LHCN-M2 (cell line): Measurements from ENCODE around the gene MRPL14. TPM values are rescaled to one million over a fixed set of nuclear protein-coding genes. Genes with fewer than 3 reads are reported as not detected.
"Not testable (repeated sequence)": the region's sequence is repeated elsewhere in the genome, so short reads cannot be mapped to it uniquely, and the experiment has no call there.

Experiments
- DNase-seq: peaks from one replicate; pipeline ENCODE4 v3.0.0-alpha.2; 2012; ENCODE audit warnings: low read depth
- total RNA-seq: library from RNA; depleted of rRNA; stranded (reverse); fragments of >200 nt; gene quantifications from 2 replicates; pipeline ENCODE4 v1.2.3, GENCODE V29; 2014

The MRPL14 gene
- total RNA-seq, 1 experiment from 2014 or later: 72.9 TPM

DNA sequence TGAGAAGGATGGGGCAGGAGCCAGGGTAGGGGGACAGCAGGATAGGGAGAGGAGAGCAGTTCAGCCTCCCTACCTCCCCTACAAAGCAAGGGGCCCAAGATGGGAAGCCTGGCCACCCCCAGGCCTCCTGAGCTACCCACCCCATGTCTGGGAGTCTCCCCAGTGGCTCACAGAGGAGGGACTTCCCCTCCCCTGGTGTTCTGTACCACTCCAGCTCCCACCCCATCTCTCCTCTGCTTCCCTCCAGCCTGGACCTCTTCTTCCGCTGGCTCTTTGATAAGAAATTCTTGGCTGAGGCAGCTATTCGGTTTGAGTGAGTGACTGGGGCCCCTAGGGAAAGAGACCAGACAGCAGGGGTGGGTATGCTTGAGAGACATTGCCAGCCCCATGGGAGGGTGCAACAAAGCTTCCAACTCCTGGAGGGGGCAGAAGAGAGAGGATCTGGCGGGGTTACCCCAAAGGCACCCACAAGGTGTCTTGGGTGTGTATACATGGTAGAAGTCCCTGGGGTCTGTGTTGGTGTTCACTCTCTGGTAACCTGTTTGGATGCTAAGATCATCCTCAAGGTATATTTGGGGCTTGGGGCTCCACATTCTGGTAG is 23.2 kb upstream of the MRPL14 start:
- DNase-seq: no peak

DNA sequence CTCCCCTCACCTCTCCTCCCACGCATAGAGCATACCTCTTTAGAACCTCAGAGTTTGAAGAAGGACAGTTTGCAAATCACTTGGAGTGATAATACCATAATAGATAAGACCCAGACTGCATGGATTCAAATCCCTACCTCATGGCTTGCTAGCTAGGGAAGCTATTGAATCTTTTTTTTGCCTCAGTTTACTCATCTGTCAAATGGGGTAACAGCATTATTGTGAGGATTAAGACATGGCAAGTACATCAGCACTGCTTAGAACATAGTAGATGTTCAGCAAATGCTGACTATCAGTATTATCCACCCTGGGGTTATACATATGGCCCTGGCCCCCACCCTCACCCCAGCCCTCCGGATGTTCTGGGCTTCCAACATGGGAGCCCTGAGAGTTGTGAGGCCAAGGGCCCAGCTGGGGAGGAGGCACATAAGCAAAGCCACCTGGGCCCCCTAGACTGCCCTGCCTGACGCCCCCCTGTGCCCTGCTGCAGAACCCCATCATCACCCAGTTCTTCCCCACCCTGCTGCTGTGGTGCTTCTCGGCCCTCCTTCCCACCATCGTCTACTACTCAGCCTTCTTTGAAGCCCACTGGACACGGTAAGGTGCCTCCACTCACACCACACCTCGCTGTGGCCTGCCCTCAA is 22.2 kb upstream of the MRPL14 start:
- DNase-seq: no peak

DNA sequence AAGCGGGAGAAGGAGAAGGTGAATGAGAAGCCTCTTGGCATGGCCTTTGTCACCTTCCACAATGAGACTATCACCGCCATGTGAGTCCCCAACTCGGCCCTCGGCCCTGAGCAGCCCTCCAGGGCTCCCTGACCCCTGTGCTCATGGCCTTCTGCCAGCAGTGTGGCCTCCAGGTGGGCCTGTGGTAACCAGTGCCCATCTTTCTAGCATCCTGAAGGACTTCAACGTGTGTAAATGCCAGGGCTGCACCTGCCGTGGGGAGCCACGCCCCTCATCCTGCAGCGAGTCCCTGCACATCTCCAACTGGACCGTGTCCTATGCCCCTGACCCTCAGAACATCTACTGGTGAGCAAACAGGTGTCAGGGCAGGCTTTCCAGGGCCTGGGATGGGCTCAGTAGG is 21.1 kb upstream of the MRPL14 start:
- DNase-seq: no peak

DNA sequence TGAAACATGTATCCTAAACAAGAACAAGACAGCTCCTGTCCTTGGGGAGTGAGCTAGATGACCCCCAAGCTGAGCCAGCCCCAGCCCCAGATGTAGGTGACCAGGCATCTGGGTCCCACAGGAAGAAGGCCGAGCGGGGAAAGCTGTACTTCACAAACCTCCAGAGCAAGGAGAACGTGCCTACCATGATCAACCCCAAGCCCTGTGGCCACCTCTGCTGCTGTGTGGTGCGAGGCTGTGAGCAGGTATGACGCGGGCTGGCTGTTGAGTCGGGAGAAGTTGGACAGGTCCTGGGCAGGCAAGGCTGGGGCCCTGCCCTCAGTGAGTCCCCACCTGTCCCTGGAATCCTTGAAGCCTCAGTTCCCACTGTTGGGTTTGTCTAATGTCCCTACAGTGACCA is 20.0 kb upstream of the MRPL14 start:
- no peak for DNase-seq

DNA sequence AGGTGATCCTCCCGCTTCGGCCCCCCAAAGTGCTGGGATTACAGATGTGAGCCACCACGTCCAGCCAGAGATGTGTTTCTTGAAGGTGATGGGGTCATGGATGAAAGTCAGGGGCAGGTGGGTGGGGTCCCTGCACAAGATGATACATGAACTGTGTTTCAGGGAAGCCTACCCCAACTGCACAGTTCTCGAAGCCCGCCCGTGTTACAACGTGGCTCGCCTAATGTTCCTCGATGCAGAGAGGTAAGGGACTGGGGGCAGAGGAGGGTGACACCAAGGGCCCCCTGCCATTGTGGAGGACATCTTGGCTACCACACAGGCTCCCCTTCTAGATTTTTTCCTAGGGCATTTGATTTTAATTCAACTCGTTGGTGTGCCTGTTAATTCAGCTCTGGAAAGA is 19.4 kb upstream of the MRPL14 start:
- DNase-seq: no peak

DNA sequence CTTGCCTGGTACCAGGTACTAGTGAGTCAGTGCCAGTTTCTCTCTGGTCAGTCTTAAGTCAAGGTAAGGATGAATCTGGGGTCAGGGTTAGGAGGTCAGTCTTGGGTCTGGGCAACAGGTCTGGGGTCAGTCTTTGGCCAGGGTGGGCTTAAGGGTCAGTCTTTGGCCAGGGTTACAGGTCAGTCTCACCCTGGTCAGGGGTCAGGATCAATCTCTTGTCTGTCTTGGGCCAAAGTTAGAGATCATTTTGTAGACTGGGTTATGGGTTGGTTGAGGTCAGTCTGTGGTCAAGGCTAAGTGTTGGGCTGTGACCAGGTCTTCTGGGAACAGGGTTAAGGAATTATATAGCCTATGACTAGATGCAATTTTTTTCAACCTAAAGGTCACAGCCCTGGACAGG is 18.6 kb upstream of the MRPL14 start:
- DNase-seq: no peak

DNA sequence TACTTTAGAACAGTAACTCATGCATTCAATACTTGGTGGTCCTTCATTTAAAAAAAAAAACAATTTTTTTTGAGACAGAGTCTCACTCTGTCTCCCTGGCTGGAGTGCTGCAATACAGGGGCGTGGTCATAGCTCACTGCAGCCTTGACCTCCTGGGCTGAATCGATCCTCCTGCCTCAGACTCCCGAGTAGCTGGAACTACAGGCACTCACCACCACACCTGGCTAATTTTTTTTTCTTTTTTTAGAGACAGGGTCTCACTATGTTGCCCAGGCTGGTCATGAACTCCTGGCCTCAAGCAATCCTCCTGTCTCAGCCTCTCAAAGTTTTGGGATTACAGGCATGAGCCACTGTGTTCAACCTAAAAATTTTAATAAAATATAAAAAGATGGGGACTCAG is 17.3 kb upstream of the MRPL14 start:
- not testable (repeated sequence) for DNase-seq

DNA sequence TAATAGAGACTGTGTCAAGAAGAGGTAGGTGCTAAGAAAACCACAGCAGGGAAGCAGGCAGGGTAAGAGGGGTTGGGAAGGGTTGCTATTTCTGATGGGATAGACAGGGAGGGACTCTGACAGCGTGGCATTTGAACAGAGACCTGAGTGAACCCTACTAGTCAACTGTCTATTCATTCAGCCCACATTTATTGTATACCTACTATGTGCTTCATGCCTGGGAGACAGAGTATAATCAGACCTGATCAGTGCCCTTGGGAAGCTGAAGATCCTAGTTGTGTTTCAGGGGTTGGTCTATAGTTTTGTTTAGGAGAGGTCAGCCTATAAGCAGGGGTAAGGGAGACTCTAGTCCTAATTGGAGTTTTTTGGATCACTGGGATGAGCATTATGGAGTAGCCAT is 16.5 kb upstream of the MRPL14 start:
- no peak for DNase-seq

DNA sequence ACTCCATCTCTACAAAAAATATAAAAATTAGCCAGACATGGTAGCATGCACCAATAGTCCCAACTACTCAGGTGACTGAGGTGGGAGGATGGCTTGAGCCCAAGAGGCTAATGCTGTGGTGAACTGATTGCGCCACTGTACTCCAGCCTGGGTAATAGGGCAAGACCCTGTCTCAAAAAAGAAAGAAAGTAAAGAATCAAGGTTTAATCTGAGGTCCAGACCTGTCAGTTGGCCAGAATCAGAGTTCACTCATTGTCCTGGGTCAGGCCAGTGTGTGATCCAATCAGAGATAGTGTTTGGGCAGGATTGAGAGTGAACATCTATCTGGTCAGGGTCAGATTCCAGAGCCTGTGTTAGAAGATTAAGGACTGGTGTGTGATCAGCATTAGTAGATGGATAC is 15.6 kb upstream of the MRPL14 start:
- DNase-seq: no peak

DNA sequence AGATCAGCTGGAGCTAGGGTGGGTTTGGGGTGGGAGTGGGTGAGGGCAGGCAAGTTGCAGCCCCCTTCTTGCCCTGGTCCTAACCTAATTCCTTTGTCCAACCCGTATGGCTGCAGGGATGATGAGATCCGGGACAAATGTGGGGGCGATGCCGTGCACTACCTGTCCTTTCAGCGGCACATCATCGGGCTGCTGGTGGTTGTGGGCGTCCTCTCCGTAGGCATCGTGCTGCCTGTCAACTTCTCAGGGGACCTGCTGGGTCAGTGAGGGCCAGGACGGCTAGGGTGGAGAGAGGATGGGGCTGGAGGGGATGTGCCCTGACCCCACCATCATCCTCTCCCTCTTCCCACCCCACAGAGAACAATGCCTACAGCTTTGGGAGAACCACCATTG is 12.1 kb upstream of the MRPL14 start:
- DNase-seq: no peak

DNA sequence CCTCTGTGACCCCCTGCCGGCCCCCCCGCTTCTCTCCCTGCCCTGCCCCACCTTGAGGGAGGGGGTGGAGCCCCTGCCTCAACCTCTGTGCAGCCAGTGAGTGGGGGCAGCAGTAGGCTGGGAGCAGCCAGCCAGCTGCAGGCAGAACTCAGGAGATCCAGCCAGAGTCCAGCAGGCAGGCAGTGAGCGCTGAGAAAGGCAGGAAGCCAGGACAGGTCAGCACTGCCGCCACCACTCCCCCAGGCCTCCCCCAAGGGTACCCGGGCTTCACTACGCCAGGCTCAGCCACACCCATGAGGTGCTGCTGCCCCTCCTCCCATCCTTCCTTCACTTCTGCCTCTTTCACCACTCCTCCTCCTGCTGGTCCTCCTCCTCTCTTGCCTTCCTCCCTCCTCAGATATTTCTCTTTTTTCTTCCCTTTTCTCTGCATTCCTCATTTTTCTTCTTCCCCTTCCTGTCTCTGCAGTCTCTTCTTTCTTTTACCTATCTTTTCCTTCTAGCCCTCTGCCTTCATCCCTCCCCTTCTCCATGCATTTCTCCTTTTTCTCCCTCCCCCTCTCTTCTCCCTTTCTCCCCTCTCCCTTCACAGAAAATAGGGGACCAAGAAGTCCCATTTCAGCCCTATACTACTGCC is 11.6 kb upstream of the MRPL14 start:
- no peak for DNase-seq

DNA sequence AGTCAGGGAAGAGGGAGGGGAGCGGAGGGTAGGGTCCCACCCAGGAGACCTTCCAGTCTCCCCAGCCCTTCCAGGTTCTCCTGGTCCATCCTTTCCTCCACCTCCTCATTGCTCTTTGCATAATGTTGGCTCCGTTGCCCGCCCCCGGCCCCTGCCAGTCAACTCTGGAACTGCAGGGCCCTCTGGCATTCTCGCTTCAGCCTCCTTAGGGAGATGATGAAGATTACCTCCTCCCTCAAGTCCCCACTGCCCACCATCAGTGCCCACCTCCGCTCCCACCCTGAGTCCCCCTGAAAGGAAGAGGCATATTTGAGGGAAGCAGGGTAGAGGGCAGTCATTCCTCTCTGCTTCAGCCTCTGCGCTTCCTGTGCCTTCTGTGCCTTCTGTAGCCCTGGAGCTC is 8.6 kb upstream of the MRPL14 start:
- DNase-seq: no peak

DNA sequence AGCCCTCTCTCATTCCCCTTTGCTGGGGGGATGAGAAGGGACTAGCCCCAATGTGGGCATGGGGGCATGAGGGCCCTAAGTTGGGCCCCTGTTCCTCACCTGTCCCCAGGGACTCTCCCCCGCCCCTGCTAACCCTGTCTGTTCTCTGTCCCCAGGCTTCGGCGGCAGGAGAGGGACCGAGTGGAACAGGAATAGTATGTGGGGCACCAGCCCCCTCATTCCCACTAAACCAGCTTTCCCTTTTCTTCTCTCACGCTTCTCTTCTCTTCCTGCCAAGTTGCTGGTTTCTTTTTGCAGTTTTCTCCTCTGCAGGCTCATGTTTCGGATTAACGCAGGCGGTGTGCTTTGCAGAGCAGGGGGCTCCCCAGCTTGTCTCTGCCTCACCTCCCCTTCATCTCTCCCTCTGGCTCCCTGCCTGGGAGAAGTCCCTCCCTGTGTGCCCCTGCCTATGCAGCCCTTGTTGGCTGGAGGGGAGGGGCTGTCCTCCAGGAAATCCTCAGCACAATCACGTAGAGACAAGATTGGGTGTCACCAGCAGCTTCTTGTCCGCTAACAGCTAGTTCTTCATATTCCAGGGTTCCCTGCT is 8.0 kb upstream of the MRPL14 start:
- DNase-seq: no peak

DNA sequence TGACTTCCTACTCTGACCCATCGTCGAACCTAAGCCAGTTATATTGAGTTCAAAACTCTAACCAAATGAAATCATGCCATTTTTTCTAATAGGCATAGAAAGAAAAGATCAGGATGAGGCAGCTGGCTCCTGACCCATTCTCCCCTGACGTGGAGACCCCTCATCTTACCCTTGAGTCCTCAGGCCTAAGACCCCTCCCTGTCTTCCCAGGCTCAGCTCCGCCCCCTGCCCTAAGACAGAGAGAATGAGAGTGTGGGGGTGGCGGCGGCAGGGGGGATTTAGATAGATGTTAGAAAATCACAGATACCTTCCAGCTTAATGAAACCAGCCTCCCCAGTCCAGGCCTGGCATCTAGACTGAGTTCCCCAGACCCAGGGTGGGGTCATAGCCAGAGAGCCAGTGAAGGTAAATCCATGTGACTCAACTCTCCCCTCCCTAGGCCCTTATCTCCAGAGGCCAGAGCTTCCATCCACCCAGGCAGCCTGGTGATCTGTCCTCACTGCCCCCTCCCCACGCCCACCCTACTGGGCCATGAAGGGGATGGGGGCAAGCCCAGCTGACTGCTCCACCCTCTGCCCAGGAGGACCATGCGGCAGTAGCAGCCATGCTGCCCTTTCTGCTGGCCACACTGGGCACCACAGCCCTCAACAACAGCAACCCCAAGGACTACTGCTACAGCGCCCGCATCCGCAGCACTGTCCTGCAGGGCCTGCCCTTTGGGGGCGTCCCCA is 6.9 kb upstream of the MRPL14 start:
- no peak for DNase-seq

DNA sequence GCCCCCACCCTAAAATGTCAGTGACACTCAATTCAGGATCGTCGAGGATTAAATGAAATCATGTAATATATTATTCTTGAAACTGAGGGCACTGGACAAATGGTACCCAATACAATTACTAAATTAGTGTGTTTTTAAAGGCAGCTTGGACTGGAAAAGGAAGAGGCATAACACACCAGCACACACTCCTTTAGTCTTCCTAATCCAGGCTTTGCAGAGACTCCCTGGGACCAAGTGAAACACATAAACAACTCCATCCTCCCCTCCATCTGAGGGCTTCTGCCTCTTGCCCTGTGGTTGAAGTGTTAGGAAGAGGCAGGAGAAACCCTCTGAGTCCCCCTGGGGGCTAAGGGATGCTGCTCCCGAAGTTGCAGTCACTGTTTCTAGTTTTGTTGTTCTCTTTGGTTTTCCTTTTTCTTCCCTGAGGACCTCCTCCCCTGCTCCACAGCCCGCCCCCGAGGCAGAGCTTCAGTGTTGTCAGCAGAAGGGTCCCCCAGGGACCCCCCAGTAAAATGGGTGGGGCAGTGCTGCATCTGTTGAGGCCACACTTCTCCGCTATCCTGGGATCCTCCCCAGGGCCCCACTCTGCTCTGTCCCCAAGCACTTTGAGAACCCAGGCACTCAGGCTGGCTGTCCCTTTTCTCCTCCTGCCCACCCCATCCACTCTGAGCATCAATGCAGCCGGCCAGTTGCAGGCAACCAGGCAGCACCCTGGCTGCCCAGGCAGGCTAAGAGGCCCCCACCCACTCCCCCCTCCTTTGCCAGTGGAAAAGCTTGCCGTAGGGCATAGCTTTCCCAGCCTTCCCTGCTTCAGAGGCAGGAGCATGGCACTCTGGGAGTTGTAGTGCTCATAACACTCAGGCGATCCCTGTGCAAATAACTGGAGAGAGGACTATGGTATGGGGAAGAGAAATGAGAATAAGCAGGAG is 6.0 kb upstream of the MRPL14 start:
- DNase-seq: peak; percentile 36

DNA sequence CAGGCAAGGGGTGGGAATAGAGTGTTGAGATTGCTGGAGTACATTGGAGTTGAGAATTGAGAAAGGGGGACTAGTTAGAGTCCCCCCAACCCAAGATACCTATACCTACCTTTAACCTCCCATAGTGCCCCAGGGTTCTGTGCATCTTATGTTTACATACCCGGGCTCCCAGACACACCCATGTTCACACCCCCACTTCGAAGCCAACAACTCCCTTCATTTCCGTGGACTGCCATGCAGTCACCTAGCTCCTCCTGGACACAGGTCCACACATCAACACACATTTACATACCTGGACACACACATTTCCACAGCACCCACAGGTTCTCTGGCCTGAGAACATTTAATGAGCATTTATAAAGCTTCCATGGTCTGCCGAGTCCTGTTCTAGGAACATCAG is 5.2 kb upstream of the MRPL14 start:
- DNase-seq: no peak

DNA sequence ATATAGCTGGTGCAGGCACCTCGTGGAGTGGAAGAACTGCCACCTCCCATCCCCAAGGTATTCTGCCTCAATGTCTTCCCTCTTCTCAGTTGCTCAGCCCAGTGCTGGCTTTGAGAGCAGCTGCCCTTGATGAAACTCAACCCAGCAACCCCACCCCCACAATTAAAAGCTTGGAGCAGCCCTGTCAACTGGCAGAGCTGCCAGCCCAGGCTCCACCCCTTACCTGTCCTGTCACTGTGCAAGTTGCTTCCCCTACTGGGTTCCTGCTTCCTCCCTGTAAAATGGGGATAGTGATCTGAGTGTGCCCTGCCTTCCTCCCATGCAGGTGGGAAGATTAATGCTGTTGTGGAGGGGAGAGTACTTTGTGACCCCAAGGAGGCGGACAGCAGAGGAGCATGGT is 4.6 kb upstream of the MRPL14 start:
- DNase-seq: no peak

DNA sequence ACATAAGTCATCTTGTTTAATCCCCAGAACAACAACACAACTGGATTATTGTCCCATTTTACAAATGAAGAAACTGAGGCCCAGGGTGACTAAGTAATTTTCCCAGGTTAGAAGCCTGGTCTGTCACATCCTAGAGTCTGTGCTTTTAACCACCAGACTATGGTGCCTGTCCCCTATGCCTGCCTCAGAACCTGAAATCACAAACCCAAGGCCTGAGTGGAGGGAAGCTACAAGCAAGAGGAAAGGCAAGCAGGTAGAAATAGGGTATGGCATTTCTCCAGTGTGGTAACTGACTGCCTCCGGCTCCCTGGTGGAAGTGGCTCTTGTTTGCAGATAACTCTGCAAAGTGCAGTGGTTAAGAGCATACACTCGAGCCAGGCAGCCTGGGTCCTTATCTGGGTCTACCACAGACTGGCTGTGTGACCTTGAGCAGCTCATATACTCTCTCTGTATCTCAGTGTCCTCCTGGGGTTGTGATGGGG is 2.6 kb upstream of the MRPL14 start:
- DNase-seq: no peak

DNA sequence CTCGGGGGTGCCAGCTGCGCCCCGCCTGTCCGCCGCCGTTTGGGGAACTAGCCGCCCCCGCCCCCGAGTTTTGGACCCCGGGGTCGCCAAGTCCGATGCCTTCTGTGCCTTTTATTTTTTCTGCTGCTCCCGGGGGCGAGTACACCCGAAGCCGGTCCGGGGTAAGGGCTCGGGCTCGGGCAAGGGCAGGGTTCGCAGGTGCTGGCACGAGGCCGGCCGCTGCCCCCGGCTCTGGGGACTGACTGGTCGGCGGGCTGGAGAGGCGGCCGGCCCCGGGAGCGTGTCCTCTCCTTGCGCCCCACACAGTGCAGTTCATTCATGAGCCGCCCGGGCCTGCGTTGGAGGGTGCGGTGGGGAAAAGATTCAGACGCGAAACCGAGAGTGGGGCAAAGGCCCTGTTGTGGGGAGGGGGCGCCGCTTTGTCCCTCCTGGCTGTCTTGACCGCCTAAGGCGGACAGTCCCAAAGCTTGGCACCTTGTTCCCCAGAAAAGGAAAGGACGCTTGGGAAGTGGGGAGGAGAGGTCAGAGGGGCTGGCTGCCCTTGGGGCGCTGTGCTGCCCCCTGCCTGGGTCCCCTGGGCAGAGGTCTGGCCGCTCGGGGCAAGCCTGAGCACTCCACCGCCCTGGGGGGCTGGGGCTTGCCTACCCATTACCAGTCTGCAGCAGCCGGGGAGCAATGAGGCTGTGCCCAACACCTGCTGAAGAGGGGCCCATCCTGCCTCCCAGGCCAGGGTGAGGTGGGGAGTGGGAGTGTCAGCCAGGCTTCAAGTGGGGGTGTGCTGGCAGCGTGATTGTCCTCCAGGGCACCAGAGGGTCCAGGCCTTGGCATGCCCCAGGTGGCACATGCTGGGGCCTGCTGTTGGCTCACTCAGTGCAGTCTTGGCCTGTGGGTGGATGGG is 1.0 kb upstream of the MRPL14 start:
- DNase-seq: no peak
